HepG2 (cell line): Measurements from ENCODE around the gene GAPDH. TPM values are rescaled to one million over a fixed set of nuclear protein-coding genes. Genes with fewer than 3 reads are reported as not detected.

ENCODE experiments used
- ATAC-seq: fragments of 200-7000 bp; cut with Tn5 transposase; 3 replicates; pipeline ENCODE4 v1.9.1; 2020; ENCODE audit warnings: mild to moderate bottlenecking, moderate library complexity
- BruUV-seq: library from RNA; stranded (reverse); fragments of 400-500 nt; replicated peaks from 2 replicates; lab custom pipeline; 2021; lab: Mats Ljungman, UMichigan
- CTCF ChIA-PET: fragments of 300-600 bp; formaldehyde crosslinking; extraction: SDS; loops from one replicate; lab custom pipeline; 2021; ENCODE audit warnings: low total read pairs, inconsistent platforms, low intra/inter-chr PET ratio; lab: Yijun Ruan, JAX
- POLR2A ChIA-PET: fragments of 350-600 bp; sonication (Branson Sonifier 250); formaldehyde crosslinking; loops from one replicate; lab custom pipeline; 2020; ENCODE audit warnings: antibody characterized with exemption, inconsistent platforms; lab: Yijun Ruan, JAX
- DNase-seq: peaks from one replicate; pipeline ENCODE4 v3.0.0-alpha.2; 2015; ENCODE audit warnings: low spot score
- FAIRE-seq: peaks from 3 replicates; lab custom pipeline; 2011; peaks lifted over from hg19 to GRCh38; lab: Jason Lieb, UNC
- H2AFZ ChIP-seq: one replicate; pipeline ENCODE4 v1.6.1; 2011; ENCODE audit warnings: low read length, inconsistent platforms
- H3K27ac ChIP-seq: fragments of 300-600 bp; 3 replicates; pipeline ENCODE4 v1.8.0; 2011; ENCODE audit warnings: mixed run types, mild to moderate bottlenecking, mixed read lengths, low read length, inconsistent platforms; ENCODE audit not compliant: insufficient read depth; ENCODE audit errors: extremely low read length
- H3K27me3 ChIP-seq, 2 experiments: fragments of 200-600 bp in 1 of 2; 2 replicates in 1 of 2; 3 replicates in 1 of 2; pipeline versions ENCODE4 v1.6.0 to v1.8.0; 2011; ENCODE audit warnings: low read length in 2 of 2, mild to moderate bottlenecking in 2 of 2, moderate library complexity in 2 of 2, inconsistent platforms in 1 of 2; ENCODE audit not compliant: insufficient read depth in 2 of 2, control insufficient read depth in 1 of 2
- H3K36me3 ChIP-seq, 2 experiments: fragments of 200-600 bp in 1 of 2; replicated peaks in 1 of 2; 2 replicates in 1 of 2; 3 replicates in 1 of 2; pipeline versions ENCODE4 v1.5.1 to v1.8.0; 2011; ENCODE audit warnings: low read length in 2 of 2, inconsistent platforms in 1 of 2; ENCODE audit not compliant: insufficient read depth in 2 of 2, control insufficient read depth in 1 of 2
- H3K4me1 ChIP-seq: 2 replicates; pipeline ENCODE4 v1.5.1; 2012; ENCODE audit warnings: low read length, inconsistent platforms; ENCODE audit not compliant: insufficient read depth
- H3K4me2 ChIP-seq: 2 replicates; pipeline ENCODE4 v1.6.0; 2011; ENCODE audit warnings: low read depth, low read length, inconsistent platforms
- H3K4me3 ChIP-seq, 3 experiments: fragments of 200-600 bp in 1 of 3; sonication (generic), shearing (Covaris generic) in 1 of 3; replicated peaks in 1 of 3; 2 replicates each; pipeline ENCODE4 v1.5.1; 2011 to 2016; ENCODE audit warnings: low read length in 3 of 3, inconsistent platforms in 2 of 3, low read depth in 2 of 3, mild to moderate bottlenecking in 2 of 3, control low read depth in 1 of 3, mixed read lengths in 1 of 3; ENCODE audit not compliant: insufficient read depth in 1 of 3
- H3K79me2 ChIP-seq: one replicate; pipeline ENCODE4 v1.6.1; 2011; ENCODE audit warnings: low read length, inconsistent platforms; ENCODE audit not compliant: insufficient read depth
- H3K9ac ChIP-seq: 2 replicates; pipeline ENCODE4 v1.6.0; 2011; ENCODE audit warnings: mild to moderate bottlenecking, low read depth, low read length, inconsistent platforms; ENCODE audit not compliant: insufficient read depth
- H3K9me3 ChIP-seq: 2 replicates; pipeline ENCODE4 v1.5.1; 2012; ENCODE audit warnings: mild to moderate bottlenecking, low read length
- H4K20me1 ChIP-seq: 2 replicates; pipeline ENCODE4 v1.6.0; 2011; ENCODE audit warnings: inconsistent platforms, mild to moderate bottlenecking, low read length, moderate library complexity; ENCODE audit not compliant: insufficient read depth
- AGO2 ChIP-seq: fragments of 200-400 bp; formaldehyde crosslinking; optimal IDR thresholded peaks from 2 replicates; pipeline ENCODE3; 2017; ENCODE audit warnings: mild to moderate bottlenecking, low read depth, low read length, moderate library complexity
- ARID2 ChIP-seq: sonication (generic); formaldehyde crosslinking; IDR thresholded peaks from 2 replicates; pipeline ENCODE4 v1.8.1; 2022; ENCODE audit warnings: mild to moderate bottlenecking, missing genetic modification reagents, borderline replicate concordance
- ASH2L ChIP-seq: fragments of 300-600, 200-600 bp; sonication (generic); IDR thresholded peaks from 2 replicates; pipeline ENCODE4 v1.7.0; 2017; ENCODE audit warnings: low read depth, mild to moderate bottlenecking, moderate library complexity, mixed read lengths, low read length; ENCODE audit not compliant: insufficient read length
- FOXO1 ChIP-seq: sonication (generic); formaldehyde crosslinking; IDR thresholded peaks from 2 replicates; pipeline ENCODE4 v1.4.0; 2020; ENCODE audit warnings: missing genetic modification reagents
- HNF1B ChIP-seq: sonication (generic); formaldehyde crosslinking; IDR thresholded peaks from 2 replicates; pipeline ENCODE4 v1.5.1; 2020; ENCODE audit warnings: mild to moderate bottlenecking, moderate library complexity, missing genetic modification reagents
- JUNB ChIP-seq: sonication (generic); formaldehyde crosslinking; IDR thresholded peaks from 2 replicates; pipeline ENCODE4 v1.8.0; 2022; ENCODE audit warnings: missing genetic modification reagents, mild to moderate bottlenecking, borderline replicate concordance
- KAT2B ChIP-seq: fragments of 150-350 bp; IDR thresholded peaks from 2 replicates; pipeline ENCODE4 v1.6.1; 2014; ENCODE audit warnings: low read depth, low read length, borderline replicate concordance
- PHF21A ChIP-seq: sonication (generic); formaldehyde crosslinking; IDR thresholded peaks from 2 replicates; pipeline ENCODE4 v1.5.0; 2020; ENCODE audit warnings: mild to moderate bottlenecking, missing genetic modification reagents
- RBAK ChIP-seq: sonication (generic); formaldehyde crosslinking; IDR thresholded peaks from 2 replicates; pipeline ENCODE4 v1.5.1; 2020; ENCODE audit warnings: mild to moderate bottlenecking, missing genetic modification reagents
- RBFOX2 ChIP-seq: fragments of 200-400 bp; formaldehyde crosslinking; IDR thresholded peaks from 2 replicates; pipeline ENCODE4 v1.6.1; 2017; ENCODE audit warnings: low read depth, mild to moderate bottlenecking, low read length
- RBM22 ChIP-seq: fragments of 200-400 bp; formaldehyde crosslinking; optimal IDR thresholded peaks from 2 replicates; pipeline ENCODE3; 2017; ENCODE audit warnings: mild to moderate bottlenecking, low read length, moderate library complexity
- SYNCRIP ChIP-seq: fragments of 200-400 bp; formaldehyde crosslinking; IDR thresholded peaks from 2 replicates; pipeline ENCODE4 v1.6.1; 2018; ENCODE audit warnings: mild to moderate bottlenecking, low read depth, low read length; ENCODE audit not compliant: insufficient read depth
- THAP11 ChIP-seq: IDR thresholded peaks from 2 replicates; pipeline ENCODE4 v1.6.1; 2016; ENCODE audit warnings: missing biosample characterization, missing genetic modification reagents
- ZNF205 ChIP-seq: IDR thresholded peaks from 2 replicates; pipeline ENCODE4 v1.6.1; 2018; ENCODE audit warnings: missing biosample characterization, missing genetic modification reagents
- ZNF280D ChIP-seq: sonication (generic); formaldehyde crosslinking; IDR thresholded peaks from 2 replicates; pipeline ENCODE4 v1.5.1; 2020; ENCODE audit warnings: mild to moderate bottlenecking, missing genetic modification reagents
- ZNF850 ChIP-seq: sonication (generic); formaldehyde crosslinking; conservative IDR thresholded peaks from 2 replicates; pipeline ENCODE4 v1.9.0; 2021; ENCODE audit warnings: mild to moderate bottlenecking, missing genetic modification reagents
- ZNF878 ChIP-seq: sonication (generic); formaldehyde crosslinking; IDR thresholded peaks from 2 replicates; pipeline ENCODE4 v1.8.1; 2023; ENCODE audit warnings: mild to moderate bottlenecking, missing genetic modification reagents, moderate library complexity
- WGBS: methylation state at CpG from one replicate; pipeline ENCODE4 v1.1.6; 2017; ENCODE audit warnings: low lambda C conversion rate; 5-methylcytosine and 5-hydroxymethylcytosine counted together
- in situ Hi-C: cut with HindIII; loops from 2 replicates; pipeline ENCODE4 v1.10.0; 2017; ENCODE audit warnings: low pct_unique_long_range_greater_than_20kb; ENCODE audit not compliant: extremely low pct_ligation_motif_present
- intact Hi-C: fragments of 100-400 bp; cut with micrococcal nuclease; formaldehyde crosslinking; loops from one replicate; pipeline ENCODE4 v1.10.0; 2022; ENCODE audit not compliant: unreplicated experiment
- polyA plus RNA-seq, 8 experiments: library from polyadenylated mRNA; depleted of rRNA in 3 of 8; stranded (reverse) in 7 of 8; unstranded in 1 of 8; fragments of >200 nt; fragmentation: Illumina TruSeq in 4 of 8; extraction: Trizol in 4 of 8; gene quantifications; 2 replicates each; pipeline versions ENCODE4 v1.2.1 to v1.2.3, GENCODE V29; 2011 to 2016; ENCODE audit warnings: low read depth in 4 of 8, missing spikeins in 1 of 8, mixed read lengths in 1 of 8; ENCODE audit not compliant: insufficient read depth in 1 of 8
- total RNA-seq, 5 experiments: library from RNA; depleted of rRNA; stranded (reverse); fragments of >200 nt; fragmentation: Illumina TruSeq; extraction: Trizol; gene quantifications; 2 replicates each; pipeline ENCODE4 v1.2.3, GENCODE V29; 2016; ENCODE audit warnings: low read depth in 1 of 5
- TF ChIP-seq, protein P1 (sequence below): sonication (generic); formaldehyde crosslinking; conservative IDR thresholded peaks from 2 replicates; pipeline ENCODE4 v1.4.0; 2020; ENCODE audit warnings: missing genetic modification reagents

Gene GAPDH
- total and polyA plus RNA-seq, 2 of the 13 experiments (the other 11 are each of a cell fraction or from before 2014, with no cell fraction given): 3,038 to 12,722 TPM

DNA sequence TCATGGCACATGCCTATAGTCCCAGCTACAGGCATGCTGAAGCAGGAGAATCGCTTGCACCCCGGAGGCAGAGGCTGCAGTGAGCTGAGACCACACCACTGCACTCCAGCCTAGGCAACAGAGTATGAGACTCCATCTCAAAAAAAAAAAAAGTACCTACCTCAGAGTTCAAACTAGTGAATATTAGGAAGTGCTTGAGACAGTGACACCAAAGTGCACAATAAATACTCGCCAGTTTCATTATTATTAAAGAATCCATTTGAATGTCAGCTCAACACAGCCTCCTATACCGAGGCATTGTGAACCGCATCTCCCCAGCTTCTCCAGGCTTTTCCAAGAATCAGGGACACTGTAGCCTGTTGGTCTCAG lies 5.0 kb downstream of the GAPDH start (continued):
- no peak for TF ChIP-seq ZNF280D (CRISPR knock-in tag)
- TF ChIP-seq, protein P1, sequence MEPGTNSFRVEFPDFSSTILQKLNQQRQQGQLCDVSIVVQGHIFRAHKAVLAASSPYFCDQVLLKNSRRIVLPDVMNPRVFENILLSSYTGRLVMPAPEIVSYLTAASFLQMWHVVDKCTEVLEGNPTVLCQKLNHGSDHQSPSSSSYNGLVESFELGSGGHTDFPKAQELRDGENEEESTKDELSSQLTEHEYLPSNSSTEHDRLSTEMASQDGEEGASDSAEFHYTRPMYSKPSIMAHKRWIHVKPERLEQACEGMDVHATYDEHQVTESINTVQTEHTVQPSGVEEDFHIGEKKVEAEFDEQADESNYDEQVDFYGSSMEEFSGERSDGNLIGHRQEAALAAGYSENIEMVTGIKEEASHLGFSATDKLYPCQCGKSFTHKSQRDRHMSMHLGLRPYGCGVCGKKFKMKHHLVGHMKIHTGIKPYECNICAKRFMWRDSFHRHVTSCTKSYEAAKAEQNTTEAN (CRISPR knock-in tag): no peak
- TF ChIP-seq, all 625 proteins: peak for 2

DNA sequence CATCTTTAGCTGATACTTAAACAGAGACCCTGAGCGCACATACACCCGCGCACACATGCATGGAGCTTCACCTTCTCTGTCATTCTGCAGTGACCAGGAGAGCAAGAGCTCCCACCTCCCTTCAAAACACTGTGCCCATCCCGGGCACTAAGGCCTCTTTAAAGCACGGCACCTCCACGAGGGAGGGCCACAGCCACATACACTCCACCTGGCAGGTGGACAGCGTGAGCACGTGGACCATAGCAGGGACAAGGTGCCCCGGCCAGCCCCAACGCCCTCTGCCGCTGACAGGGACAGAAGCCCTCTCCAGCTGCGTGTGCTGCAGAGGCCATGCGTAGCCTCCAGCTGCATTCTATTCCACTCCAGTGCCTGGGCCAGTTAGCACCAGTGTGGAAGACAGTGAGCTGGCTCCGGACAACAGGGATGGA lies 5.4 kb downstream of the GAPDH start:
- FAIRE-seq: no peak
- H3K36me3 ChIP-seq: peaks cover 0 to 37% of the 10 kb centered on the region in 2 experiments; a peak in 4 of 5 replicates
- peaks cover 40% of the 10 kb centered on the region for H4K20me1 ChIP-seq
- peak; percentile 2 for ATAC-seq
- in situ Hi-C loops: loop anchor here (10.0 kb wide), 1 partner anchor 115 kb away; no protein-coding TSS in a partner anchor
- H3K27me3 ChIP-seq: no peaks in the 10 kb centered on the region; a peak in 1 of 5 replicates
- no peak overlapping the region for H2AFZ ChIP-seq
- H3K27ac ChIP-seq: peak overlapping the region; percentile 49
- no peak for DNase-seq
- H3K9ac ChIP-seq: no peak overlapping the region
- H3K4me3 ChIP-seq: no peak overlapping the region
- no TSS peak for BruUV-seq
- 74% methylated on average over 6 of the region's 14 CpGs for WGBS
- intact Hi-C loops: loop anchor here (10.0 kb wide), 2 partner anchors 65 to 195 kb away; partner anchors contain the start of genes TNFRSF1A and VAMP1
- H3K9me3 ChIP-seq: no peaks in the 10 kb centered on the region
- ChIA-PET POLR2A (interaction anchor here (1.0 to 7.3 kb wide), 5 partner anchors 15 to 156 kb away, joined by 3 to 108 read pairs (median 4); partner anchors contain the start of genes IFFO1, LTBR and VAMP1), CTCF (no interaction called here)
- H3K79me2 ChIP-seq: peaks cover 22% of the 10 kb centered on the region
- no peak overlapping the region for H3K4me2 ChIP-seq
- peaks cover 53% of the 10 kb centered on the region for H3K4me1 ChIP-seq
- TF ChIP-seq PHF21A (CRISPR knock-in tag) (no peak), ZNF205 (no peak), RBM22 (peak; percentile 67), FOXO1 (CRISPR knock-in tag) (no peak), ZNF878 (CRISPR knock-in tag) (no peak), AGO2 (peak; percentile 51), SYNCRIP (no peak), ASH2L (no peak), THAP11 (CRISPR knock-in tag) (no peak), KAT2B (no peak), ARID2 (CRISPR knock-in tag) (no peak), HNF1B (CRISPR knock-in tag) (no peak), ZNF850 (CRISPR knock-in tag) (no peak), RBAK (CRISPR knock-in tag) (no peak), JUNB (CRISPR knock-in tag) (no peak), RBFOX2 (peak; percentile 14)
